Memory B cell (primary cell): Measurements from ENCODE around the gene UGT1A7.

ENCODE experiments used
- ATAC-seq: fragments of 150-1000 bp; cut with Tn5 transposase; 2 replicates; pipeline ENCODE4 v1.10.0; 2021; ENCODE audit warnings: low read depth, mild to moderate bottlenecking, moderate library complexity
- DNase-seq, 2 donors: peaks; one replicate each; pipeline ENCODE4 v3.0.0; 2022; ENCODE audit warnings: low spot score in 2 of 2
- H3K27ac Mint-ChIP-seq: one replicate; pipeline ENCODE4 v1.8.0; 2022; ENCODE audit warnings: mild to moderate bottlenecking, moderate library complexity, mixed read lengths
- H3K27me3 Mint-ChIP-seq: one replicate; pipeline ENCODE4 v1.8.0; 2022; ENCODE audit warnings: mixed read lengths
- H3K36me3 Mint-ChIP-seq: one replicate; pipeline ENCODE4 v1.8.0; 2022; ENCODE audit warnings: mild to moderate bottlenecking, mixed read lengths
- H3K4me1 Mint-ChIP-seq: one replicate; pipeline ENCODE4 v1.8.0; 2022; ENCODE audit warnings: mixed read lengths
- H3K4me3 Mint-ChIP-seq: one replicate; pipeline ENCODE4 v1.8.0; 2022; ENCODE audit warnings: mild to moderate bottlenecking, moderate library complexity, mixed read lengths
- H3K9me3 Mint-ChIP-seq: one replicate; pipeline ENCODE4 v1.8.0; 2022; ENCODE audit warnings: mixed read lengths

The UGT1A7 gene

GRCh38 chr2:233813236-233814055 lies 131.7 kb downstream of the UGT1A7 start:
- ATAC-seq (no peak), DNase-seq (no peak)
- Mint-ChIP-seq H3K27me3 (peaks cover 13% of the 10 kb centered on the region), H3K4me3 (no peak overlapping the region), H3K4me1 (no peaks in the 10 kb centered on the region), H3K27ac (no peak overlapping the region), H3K9me3 (no peaks in the 10 kb centered on the region), H3K36me3 (no peaks in the 10 kb centered on the region)

GRCh38 chr2:233814056-233814835 lies 132.5 kb downstream of the UGT1A7 start:
- DNase-seq (no peak), ATAC-seq (no peak)
- no peaks in the 10 kb centered on the region for H3K4me1 Mint-ChIP-seq
- H3K4me3 Mint-ChIP-seq: no peak overlapping the region
- H3K27ac Mint-ChIP-seq: no peak overlapping the region
- no peaks in the 10 kb centered on the region for H3K36me3 Mint-ChIP-seq
- no peaks in the 10 kb centered on the region for H3K9me3 Mint-ChIP-seq
- peaks cover 16% of the 10 kb centered on the region for H3K27me3 Mint-ChIP-seq

- no peaks in the 10 kb centered on the region for H3K9me3 Mint-ChIP-seq
- H3K27ac Mint-ChIP-seq: no peak overlapping the region
- no peaks in the 10 kb centered on the region for H3K36me3 Mint-ChIP-seq
- no peaks in the 10 kb centered on the region for H3K4me1 Mint-ChIP-seq
- no peak for ATAC-seq
- H3K4me3 Mint-ChIP-seq: no peak overlapping the region
- peaks cover 13% of the 10 kb centered on the region for H3K27me3 Mint-ChIP-seq
- no peak for DNase-seq
Observed at GRCh38 chr2:233815861-233816260, 134.2 kb downstream of the UGT1A7 start.

- peaks cover 13% of the 10 kb centered on the region for H3K27me3 Mint-ChIP-seq
- no peaks in the 10 kb centered on the region for H3K4me1 Mint-ChIP-seq
- H3K9me3 Mint-ChIP-seq: no peaks in the 10 kb centered on the region
- no peak overlapping the region for H3K27ac Mint-ChIP-seq
- no peaks in the 10 kb centered on the region for H3K36me3 Mint-ChIP-seq
- H3K4me3 Mint-ChIP-seq: no peak overlapping the region
- ATAC-seq: no peak
- DNase-seq: no peak
Observed at GRCh38 chr2:233816334-233816733, 134.6 kb downstream of the UGT1A7 start.

- Mint-ChIP-seq H3K9me3 (no peaks in the 10 kb centered on the region), H3K4me3 (no peak overlapping the region), H3K27me3 (peaks cover 13% of the 10 kb centered on the region), H3K4me1 (no peaks in the 10 kb centered on the region), H3K27ac (no peak overlapping the region), H3K36me3 (no peaks in the 10 kb centered on the region)
- ATAC-seq: no peak
- DNase-seq: no peak
Observed at GRCh38 chr2:233816771-233817170, 135.1 kb downstream of the UGT1A7 start.

GRCh38 chr2:233817361-233817911 lies 135.7 kb downstream of the UGT1A7 start:
- ATAC-seq (no peak), DNase-seq (no peak)
- H3K9me3 Mint-ChIP-seq: no peaks in the 10 kb centered on the region
- no peaks in the 10 kb centered on the region for H3K4me1 Mint-ChIP-seq
- no peak overlapping the region for H3K4me3 Mint-ChIP-seq
- H3K36me3 Mint-ChIP-seq: no peaks in the 10 kb centered on the region
- no peak overlapping the region for H3K27ac Mint-ChIP-seq
- peaks cover 11% of the 10 kb centered on the region for H3K27me3 Mint-ChIP-seq

- Mint-ChIP-seq H3K4me3 (no peak overlapping the region), H3K27me3 (peaks cover 11% of the 10 kb centered on the region), H3K4me1 (no peaks in the 10 kb centered on the region), H3K9me3 (no peaks in the 10 kb centered on the region), H3K36me3 (no peaks in the 10 kb centered on the region), H3K27ac (no peak overlapping the region)
- no peak for DNase-seq
- ATAC-seq: no peak
Observed at GRCh38 chr2:233817995-233818638, 136.4 kb downstream of the UGT1A7 start.

GRCh38 chr2:233818639-233819621 lies 137.2 kb downstream of the UGT1A7 start:
- DNase-seq (no peak), ATAC-seq (no peak)
- no peak overlapping the region for H3K27ac Mint-ChIP-seq
- H3K9me3 Mint-ChIP-seq: no peaks in the 10 kb centered on the region
- peaks cover 11% of the 10 kb centered on the region for H3K27me3 Mint-ChIP-seq
- H3K4me3 Mint-ChIP-seq: no peak overlapping the region
- H3K4me1 Mint-ChIP-seq: no peaks in the 10 kb centered on the region
- H3K36me3 Mint-ChIP-seq: no peaks in the 10 kb centered on the region

GRCh38 chr2:233819884-233820773 lies 138.4 kb downstream of the UGT1A7 start:
- Mint-ChIP-seq H3K9me3 (no peaks in the 10 kb centered on the region), H3K36me3 (no peaks in the 10 kb centered on the region), H3K27me3 (peaks cover 11% of the 10 kb centered on the region), H3K27ac (no peak overlapping the region), H3K4me3 (no peak overlapping the region), H3K4me1 (no peaks in the 10 kb centered on the region)
- DNase-seq (no peak), ATAC-seq (no peak)

- Mint-ChIP-seq H3K4me3 (no peak overlapping the region), H3K4me1 (no peaks in the 10 kb centered on the region), H3K27me3 (peaks cover 11% of the 10 kb centered on the region), H3K27ac (no peak overlapping the region), H3K9me3 (no peaks in the 10 kb centered on the region), H3K36me3 (no peaks in the 10 kb centered on the region)
- no peak for ATAC-seq
- DNase-seq: no peak
Observed at GRCh38 chr2:233820774-233821105, 139.0 kb downstream of the UGT1A7 start.

GRCh38 chr2:233821196-233821595 lies 139.5 kb downstream of the UGT1A7 start:
- no peak overlapping the region for H3K27ac Mint-ChIP-seq
- H3K4me3 Mint-ChIP-seq: no peak overlapping the region
- DNase-seq: no peak
- peaks cover 11% of the 10 kb centered on the region for H3K27me3 Mint-ChIP-seq
- no peaks in the 10 kb centered on the region for H3K9me3 Mint-ChIP-seq
- H3K4me1 Mint-ChIP-seq: no peaks in the 10 kb centered on the region
- ATAC-seq: no peak
- no peaks in the 10 kb centered on the region for H3K36me3 Mint-ChIP-seq

GRCh38 chr2:233821709-233822100 lies 140.0 kb downstream of the UGT1A7 start:
- peaks cover 12% of the 10 kb centered on the region for H3K27me3 Mint-ChIP-seq
- no peak for ATAC-seq
- no peaks in the 10 kb centered on the region for H3K36me3 Mint-ChIP-seq
- no peak for DNase-seq
- no peaks in the 10 kb centered on the region for H3K4me1 Mint-ChIP-seq
- no peak overlapping the region for H3K4me3 Mint-ChIP-seq
- H3K9me3 Mint-ChIP-seq: peaks cover under 1% of the 10 kb centered on the region
- no peak overlapping the region for H3K27ac Mint-ChIP-seq
